NB4 (cell line): ENCODE measurements around the gene LRRC4C.

ENCODE experiments used
- MYC ChIP-seq: IDR thresholded peaks from 2 replicates; pipeline ENCODE4 v1.6.1; 2011; ENCODE audit warnings: low read depth, low read length
- TF ChIP-seq, protein P1 (sequence below): IDR thresholded peaks from one replicate; pipeline ENCODE4 v1.5.1; 2012; ENCODE audit warnings: low read depth, low read length

DNA sequence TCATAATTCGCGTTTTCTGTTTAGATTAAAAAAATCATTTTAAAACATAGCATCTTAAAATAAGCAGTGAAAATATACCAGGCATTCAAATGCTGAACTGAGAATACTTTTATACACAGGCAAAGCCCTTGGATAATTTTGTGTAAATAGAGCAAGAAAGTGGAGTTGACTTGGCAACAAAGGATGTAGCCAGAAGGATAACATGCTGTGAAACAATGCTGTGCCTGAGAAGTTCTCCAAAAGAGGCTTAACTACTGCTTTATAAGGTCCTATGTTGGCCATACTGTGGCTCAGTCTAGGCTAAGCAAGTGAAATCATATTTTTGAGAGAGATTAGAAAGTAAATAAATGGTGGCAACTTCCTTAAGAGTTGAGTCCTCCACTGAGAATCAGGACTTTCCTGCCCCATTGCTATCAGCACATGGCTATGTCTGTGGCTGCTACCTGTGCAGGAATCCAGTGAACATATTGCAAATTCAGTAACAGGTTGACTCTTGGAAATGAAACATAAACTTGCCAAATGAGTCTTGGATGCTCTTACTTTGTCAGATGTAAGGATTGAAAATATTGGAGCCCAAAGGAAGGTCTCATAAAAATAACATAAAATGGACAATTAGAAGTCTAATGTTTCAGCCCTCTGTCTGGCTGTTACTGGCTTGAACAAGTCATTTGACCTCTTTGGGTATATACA, 448.9 kb downstream of the LRRC4C start:
- TF ChIP-seq MYC, result no peak
- TF ChIP-seq, protein P1, sequence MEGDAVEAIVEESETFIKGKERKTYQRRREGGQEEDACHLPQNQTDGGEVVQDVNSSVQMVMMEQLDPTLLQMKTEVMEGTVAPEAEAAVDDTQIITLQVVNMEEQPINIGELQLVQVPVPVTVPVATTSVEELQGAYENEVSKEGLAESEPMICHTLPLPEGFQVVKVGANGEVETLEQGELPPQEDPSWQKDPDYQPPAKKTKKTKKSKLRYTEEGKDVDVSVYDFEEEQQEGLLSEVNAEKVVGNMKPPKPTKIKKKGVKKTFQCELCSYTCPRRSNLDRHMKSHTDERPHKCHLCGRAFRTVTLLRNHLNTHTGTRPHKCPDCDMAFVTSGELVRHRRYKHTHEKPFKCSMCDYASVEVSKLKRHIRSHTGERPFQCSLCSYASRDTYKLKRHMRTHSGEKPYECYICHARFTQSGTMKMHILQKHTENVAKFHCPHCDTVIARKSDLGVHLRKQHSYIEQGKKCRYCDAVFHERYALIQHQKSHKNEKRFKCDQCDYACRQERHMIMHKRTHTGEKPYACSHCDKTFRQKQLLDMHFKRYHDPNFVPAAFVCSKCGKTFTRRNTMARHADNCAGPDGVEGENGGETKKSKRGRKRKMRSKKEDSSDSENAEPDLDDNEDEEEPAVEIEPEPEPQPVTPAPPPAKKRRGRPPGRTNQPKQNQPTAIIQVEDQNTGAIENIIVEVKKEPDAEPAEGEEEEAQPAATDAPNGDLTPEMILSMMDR, result no peak
